ENCODE measurements around the gene MZT2A.
"Not testable (repeated sequence)": the region's sequence is repeated elsewhere in the genome, so short reads cannot be mapped to it uniquely, and the experiment has no call there.

- not testable (repeated sequence) for TF ChIP-seq CTCF (IDR thresholded peaks at IDR 0.05; ENCODE audit: low read depth, low read length); POLR2A (IDR thresholded peaks at IDR 0.05; ENCODE audit: extremely low read depth, insufficient read length); MYC (IDR thresholded peaks at IDR 0.05; ENCODE audit: low read depth, low read length); MAX (IDR thresholded peaks at IDR 0.05; ENCODE audit: low read depth, low read length)
Observed at GRCh38 chr2:131445515-131445797, 46.7 kb downstream of the MZT2A start.

Measured in NB4 (cell line).